HG03520 (cell line): ENCODE measurements around the gene NPC1L1.

Experiments used
- ATAC-seq: cut with Tn5 transposase; IDR thresholded peaks from one replicate; pipeline ENCODE4 v1.9.1; 2021; ENCODE audit warnings: mild to moderate bottlenecking, moderate library complexity; ENCODE audit not compliant: unreplicated experiment

NPC1L1 gene

GRCh38 chr7:44537442-44537841 is 3.7 kb downstream of the NPC1L1 start:
- ATAC-seq: no peak

GRCh38 chr7:44536090-44536489 is 5.0 kb downstream of the NPC1L1 start:
- ATAC-seq: no peak

- no peak for ATAC-seq
Measured at GRCh38 chr7:44535348-44536064, 5.6 kb downstream of the NPC1L1 start.

GRCh38 chr7:44534501-44534900 is 6.6 kb downstream of the NPC1L1 start:
- peak; percentile 60 for ATAC-seq

GRCh38 chr7:44534087-44534486 is 7.0 kb downstream of the NPC1L1 start:
- no peak for ATAC-seq

GRCh38 chr7:44533301-44534055 is 7.7 kb downstream of the NPC1L1 start:
- no peak for ATAC-seq

GRCh38 chr7:44531421-44532380 is 9.4 kb downstream of the NPC1L1 start:
- ATAC-seq: no peak

- ATAC-seq: no peak
Measured at GRCh38 chr7:44530990-44531389, 10.1 kb downstream of the NPC1L1 start.

GRCh38 chr7:44524811-44525388 is 16.2 kb downstream of the NPC1L1 start:
- no peak for ATAC-seq

GRCh38 chr7:44522315-44522714 is 18.8 kb downstream of the NPC1L1 start:
- no peak for ATAC-seq

- no peak for ATAC-seq
Measured at GRCh38 chr7:44521347-44522095, 19.6 kb downstream of the NPC1L1 start.

GRCh38 chr7:44520574-44520973 is 20.6 kb downstream of the NPC1L1 start:
- no peak for ATAC-seq

GRCh38 chr7:44519546-44519945 is 21.6 kb downstream of the NPC1L1 start:
- no peak for ATAC-seq

- ATAC-seq: no peak
Measured at GRCh38 chr7:44518761-44519160, 22.4 kb downstream of the NPC1L1 start.

GRCh38 chr7:44517175-44517574 is 24.0 kb downstream of the NPC1L1 start:
- no peak for ATAC-seq

- ATAC-seq: no peak
Measured at GRCh38 chr7:44515590-44516268, 25.4 kb downstream of the NPC1L1 start.

GRCh38 chr7:44512736-44513135 is 28.4 kb downstream of the NPC1L1 start:
- ATAC-seq: no peak

- ATAC-seq: no peak
Measured at GRCh38 chr7:44511863-44512468, 29.2 kb downstream of the NPC1L1 start.

GRCh38 chr7:44511236-44511635 is 29.9 kb downstream of the NPC1L1 start:
- no peak for ATAC-seq
